ENCODE data around the gene SPAG9.

- TF ChIP-seq POLR2A (IDR thresholded peaks at IDR 0.05) (no peak), CTCF (IDR thresholded peaks at IDR 0.05) (no peak), POLR2AphosphoS5 (IDR thresholded peaks at IDR 0.05) (no peak), EP300 (IDR thresholded peaks at IDR 0.05) (no peak)
These were observed 185.9 kb downstream of the SPAG9 start for GRCh38 chr17:50934672-50935220.

Data from upper lobe of left lung (tissue), 4 donors.